OCI-LY1 (cell line): Measurements from ENCODE around the gene TAOK1.

ENCODE experiments used
- CTCF ChIP-seq: fragments of 200-600 bp; sonication (generic), shearing (Covaris generic); IDR thresholded peaks from 2 replicates; pipeline ENCODE4 v1.5.1; 2017; ENCODE audit warnings: mild to moderate bottlenecking, antibody characterized with exemption, low read length, moderate library complexity, mixed read lengths
- EZH2 ChIP-seq: fragments of 200-600 bp; sonication (generic), shearing (Covaris generic); IDR thresholded peaks from 2 replicates; pipeline ENCODE4 v1.8.0; 2017; ENCODE audit warnings: borderline replicate concordance, mixed run types, mild to moderate bottlenecking, antibody characterized with exemption, low read length, moderate library complexity, mixed read lengths

GRCh38 chr17:29546085-29546484 is 155.9 kb downstream of the TAOK1 start:
- TF ChIP-seq CTCF (no peak), EZH2 (no peak)
